ENCODE results near the gene LRRC32. TPM values are rescaled to one million over a fixed set of nuclear protein-coding genes. Genes with fewer than 3 reads are reported as not detected.

LRRC32 gene
- total RNA-seq, 1 donor from 2014 or later: 43.2 TPM

DNA sequence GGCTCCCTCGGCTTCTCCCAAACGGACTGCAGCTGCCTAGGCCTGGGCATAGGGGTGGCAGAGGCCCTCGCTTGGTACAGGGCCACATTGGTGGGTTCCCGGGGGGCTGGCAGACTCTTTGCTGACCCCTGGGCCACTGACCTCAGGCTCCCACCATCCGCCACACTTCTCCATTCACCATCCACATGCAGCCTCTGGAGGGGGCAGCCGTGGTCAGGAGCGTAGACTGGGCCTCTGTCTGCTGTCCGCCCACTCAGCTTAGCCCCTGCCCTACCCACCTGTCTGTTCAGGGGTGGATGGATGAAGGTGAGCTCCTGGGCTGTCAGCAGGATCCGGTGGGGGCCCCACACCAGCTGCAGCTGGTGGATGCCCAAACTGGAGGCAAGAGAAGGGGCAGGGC, 45.7 kb upstream of the LRRC32 start:
- no peak for DNase-seq (ENCODE audit: low spot score in 2 of 2, unreplicated experiment in 2 of 2)
- TF ChIP-seq, protein P1, sequence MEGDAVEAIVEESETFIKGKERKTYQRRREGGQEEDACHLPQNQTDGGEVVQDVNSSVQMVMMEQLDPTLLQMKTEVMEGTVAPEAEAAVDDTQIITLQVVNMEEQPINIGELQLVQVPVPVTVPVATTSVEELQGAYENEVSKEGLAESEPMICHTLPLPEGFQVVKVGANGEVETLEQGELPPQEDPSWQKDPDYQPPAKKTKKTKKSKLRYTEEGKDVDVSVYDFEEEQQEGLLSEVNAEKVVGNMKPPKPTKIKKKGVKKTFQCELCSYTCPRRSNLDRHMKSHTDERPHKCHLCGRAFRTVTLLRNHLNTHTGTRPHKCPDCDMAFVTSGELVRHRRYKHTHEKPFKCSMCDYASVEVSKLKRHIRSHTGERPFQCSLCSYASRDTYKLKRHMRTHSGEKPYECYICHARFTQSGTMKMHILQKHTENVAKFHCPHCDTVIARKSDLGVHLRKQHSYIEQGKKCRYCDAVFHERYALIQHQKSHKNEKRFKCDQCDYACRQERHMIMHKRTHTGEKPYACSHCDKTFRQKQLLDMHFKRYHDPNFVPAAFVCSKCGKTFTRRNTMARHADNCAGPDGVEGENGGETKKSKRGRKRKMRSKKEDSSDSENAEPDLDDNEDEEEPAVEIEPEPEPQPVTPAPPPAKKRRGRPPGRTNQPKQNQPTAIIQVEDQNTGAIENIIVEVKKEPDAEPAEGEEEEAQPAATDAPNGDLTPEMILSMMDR (IDR thresholded peaks at IDR 0.05; ENCODE audit: unreplicated experiment): no peak
- Mint-ChIP-seq H3K36me3 (no peaks in the 10 kb centered on the region), H3K4me1 (peaks cover 7% of the 10 kb centered on the region), H3K4me3 (no peak overlapping the region), H3K27me3 (ENCODE audit: low read depth) (no peaks in the 10 kb centered on the region), H3K27ac (no peak overlapping the region), H3K9me3 (no peaks in the 10 kb centered on the region)

DNA sequence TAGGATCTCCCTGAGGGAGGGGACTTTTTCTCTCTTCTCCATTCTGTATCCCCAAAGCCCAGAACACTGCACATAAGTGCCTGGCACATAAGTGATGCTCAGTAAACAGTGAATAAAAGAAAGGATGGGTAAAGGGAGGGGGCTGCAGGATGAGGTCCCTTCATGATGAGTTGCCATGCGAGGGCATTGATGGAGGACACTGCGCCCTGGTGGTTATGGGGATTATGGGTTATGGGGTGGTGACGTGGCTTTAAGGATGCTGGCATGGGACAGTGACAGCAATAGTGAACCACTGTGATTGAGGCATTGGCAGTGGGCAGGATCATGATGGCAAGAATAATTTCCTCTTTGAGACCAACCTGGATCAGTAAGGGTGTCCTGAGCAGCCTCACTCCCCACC, 43.9 kb upstream of the LRRC32 start:
- DNase-seq (ENCODE audit: low spot score in 2 of 2, unreplicated experiment in 2 of 2): no peak
- Mint-ChIP-seq H3K4me3 (no peak overlapping the region), H3K9me3 (no peaks in the 10 kb centered on the region), H3K4me1 (peaks cover 23% of the 10 kb centered on the region), H3K36me3 (no peaks in the 10 kb centered on the region), H3K27ac (no peak overlapping the region), H3K27me3 (ENCODE audit: low read depth) (no peaks in the 10 kb centered on the region)
- TF ChIP-seq, protein P1 (IDR thresholded peaks at IDR 0.05; ENCODE audit: unreplicated experiment): no peak

DNA sequence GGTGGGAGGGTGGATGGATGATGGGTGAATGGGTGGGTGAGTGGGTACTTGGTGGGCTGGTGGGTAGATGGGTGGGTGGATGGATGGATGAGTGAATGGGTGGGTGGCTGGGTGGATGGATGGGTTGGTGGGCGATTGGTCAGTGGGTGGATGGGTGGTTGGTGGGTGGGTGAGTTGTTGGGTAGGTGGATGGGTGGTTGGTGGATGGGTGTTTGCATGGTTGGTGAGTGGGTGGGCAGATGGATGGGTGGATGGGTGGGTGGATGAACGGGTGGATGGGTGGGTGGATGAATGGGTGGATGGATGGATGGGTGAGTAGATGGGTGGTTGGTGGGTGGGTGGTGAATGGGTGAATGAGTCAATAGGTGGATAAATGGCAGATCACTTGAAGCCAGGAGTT, 43.0 kb upstream of the LRRC32 start:
- Mint-ChIP-seq H3K36me3 (no peaks in the 10 kb centered on the region), H3K4me1 (peaks cover 26% of the 10 kb centered on the region), H3K27ac (no peak overlapping the region), H3K9me3 (no peaks in the 10 kb centered on the region), H3K4me3 (no peak overlapping the region), H3K27me3 (ENCODE audit: low read depth) (no peaks in the 10 kb centered on the region)
- TF ChIP-seq, protein P1 (IDR thresholded peaks at IDR 0.05; ENCODE audit: unreplicated experiment): no peak
- no peak for DNase-seq (ENCODE audit: low spot score in 2 of 2, unreplicated experiment in 2 of 2)

DNA sequence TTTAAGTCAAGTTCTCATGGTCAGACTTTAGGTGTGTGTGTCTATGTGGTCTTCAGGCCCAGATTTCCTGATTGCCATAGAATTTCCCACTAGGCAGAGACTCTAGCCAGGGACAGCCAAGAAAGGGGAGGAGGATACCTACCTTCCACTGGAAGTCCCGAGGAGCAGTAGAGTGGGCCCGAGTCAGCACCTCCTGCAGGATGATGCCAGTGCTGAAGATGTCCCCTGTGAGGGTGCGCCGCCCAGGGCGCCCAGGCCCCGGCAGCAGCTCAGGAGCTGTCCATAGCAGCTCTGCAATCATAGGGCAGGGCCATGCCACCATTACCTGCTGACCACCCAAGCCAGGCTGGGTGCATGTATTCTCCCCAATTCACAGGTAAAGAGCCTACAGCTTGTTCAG, 41.6 kb upstream of the LRRC32 start:
- peaks cover 26% of the 10 kb centered on the region for H3K4me1 Mint-ChIP-seq
- DNase-seq (ENCODE audit: low spot score in 2 of 2, unreplicated experiment in 2 of 2): no peak
- H3K4me3 Mint-ChIP-seq: no peak overlapping the region
- H3K27me3 Mint-ChIP-seq (ENCODE audit: low read depth): no peaks in the 10 kb centered on the region
- H3K9me3 Mint-ChIP-seq: no peaks in the 10 kb centered on the region
- no peaks in the 10 kb centered on the region for H3K36me3 Mint-ChIP-seq
- TF ChIP-seq, protein P1 (IDR thresholded peaks at IDR 0.05; ENCODE audit: unreplicated experiment): no peak
- no peak overlapping the region for H3K27ac Mint-ChIP-seq

DNA sequence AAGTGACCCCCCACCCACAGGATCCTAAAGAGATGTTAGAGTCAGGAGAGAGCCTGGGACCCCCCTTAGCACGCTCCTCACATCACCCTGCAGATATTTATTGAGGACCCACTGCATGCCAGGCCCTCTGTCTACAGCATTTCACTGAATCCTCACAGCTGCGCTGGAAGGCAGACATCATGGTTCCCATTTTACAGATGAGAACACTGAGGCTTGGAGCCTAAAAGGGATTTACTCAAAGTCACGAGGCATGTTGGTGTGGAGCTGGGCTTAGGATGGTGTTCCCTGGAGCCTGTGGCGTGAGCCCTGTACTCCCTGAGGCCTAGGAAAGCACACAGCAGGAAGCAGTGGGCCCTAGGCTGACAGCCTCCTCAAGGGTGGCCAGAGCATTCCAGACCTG, 39.2 kb upstream of the LRRC32 start:
- Mint-ChIP-seq H3K9me3 (peaks cover 14% of the 10 kb centered on the region), H3K4me3 (no peak overlapping the region), H3K4me1 (peaks cover 26% of the 10 kb centered on the region), H3K36me3 (no peaks in the 10 kb centered on the region), H3K27me3 (ENCODE audit: low read depth) (no peaks in the 10 kb centered on the region), H3K27ac (no peak overlapping the region)
- TF ChIP-seq, protein P1 (IDR thresholded peaks at IDR 0.05; ENCODE audit: unreplicated experiment): no peak
- no peak for DNase-seq (ENCODE audit: low spot score in 2 of 2, unreplicated experiment in 2 of 2)

Measured in mesothelial cell of epicardium (in vitro differentiated cells).